ENCODE results near the gene ANTXR1. TPM values are rescaled to one million over a fixed set of nuclear protein-coding genes. Genes with fewer than 3 reads are reported as not detected.
A peak's percentile ranks its signal among the peaks of the same experiment; 100 is the strongest.

The ANTXR1 gene
- 19.4 and 30.8 TPM in 2 replicates for total RNA-seq (2014; rRNA removed; shearing (Covaris generic))

DNA sequence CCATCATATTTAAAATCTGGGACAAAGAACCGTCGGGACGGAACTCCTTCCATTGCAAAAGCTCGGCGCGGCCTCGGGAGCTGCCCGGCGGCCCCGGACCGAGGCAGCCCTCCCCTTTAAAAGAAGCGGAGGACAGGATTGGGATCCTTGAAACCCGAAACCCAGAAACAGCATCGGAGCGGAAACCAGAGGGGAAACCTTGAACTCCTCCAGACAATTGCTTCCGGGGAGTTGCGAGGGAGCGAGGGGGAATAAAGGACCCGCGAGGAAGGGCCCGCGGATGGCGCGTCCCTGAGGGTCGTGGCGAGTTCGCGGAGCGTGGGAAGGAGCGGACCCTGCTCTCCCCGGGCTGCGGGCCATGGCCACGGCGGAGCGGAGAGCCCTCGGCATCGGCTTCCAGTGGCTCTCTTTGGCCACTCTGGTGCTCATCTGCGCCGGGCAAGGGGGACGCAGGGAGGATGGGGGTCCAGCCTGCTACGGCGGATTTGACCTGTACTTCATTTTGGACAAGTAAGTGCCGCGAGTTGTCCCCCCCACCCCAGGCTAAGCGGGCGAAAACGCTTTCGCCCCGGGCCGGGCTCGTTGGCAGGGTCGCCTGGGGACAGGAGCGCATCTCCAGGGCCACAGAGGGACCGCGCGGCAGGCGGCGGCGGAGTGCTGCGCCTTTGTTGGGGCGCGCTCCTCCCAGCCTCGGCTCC lies at the start of gene ANTXR1:
TSS of gene ANTXR1 (plus strand) at position 38 of the 698 bp plus-strand sequence. CDS start at position 359, 321 bp downstream.
- peak; percentile 68 to 89 for DNase-seq (ENCODE audit: low read depth in 1 of 2, low spot score in 2 of 2)
- Histone ChIP-seq H3K27ac (peak within 1 kb of the TSS; percentile 40), H3K4me3 (peak within 1 kb of the TSS; percentile 80), H3K27me3 (replicated peaks) (no peaks in the 10 kb centered on the region), H3K4me1 (replicated peaks) (peaks cover 20% of the 10 kb centered on the region), H3K9me3 (replicated peaks) (no peaks in the 10 kb centered on the region), H3K36me3 (peaks cover 6% of the 10 kb centered on the region)

DNA sequence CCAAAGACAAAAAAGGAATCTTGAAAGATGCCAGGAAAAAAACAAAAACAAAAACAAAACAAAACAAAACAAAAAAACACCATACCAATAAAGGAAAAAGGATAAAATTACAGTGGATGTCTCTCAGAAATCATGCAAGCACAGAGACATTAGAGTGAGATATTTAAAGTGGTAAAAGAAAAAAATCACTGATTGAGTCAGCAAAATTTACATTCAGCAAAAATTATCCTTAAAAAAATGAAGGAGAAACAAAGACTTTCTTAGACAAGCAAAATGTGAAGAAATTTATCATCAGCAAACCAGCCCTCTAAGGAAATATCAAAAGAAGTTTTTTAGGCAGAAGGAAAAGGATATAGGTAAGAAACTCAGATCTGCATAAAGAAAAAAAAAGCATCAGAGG lies 48.7 kb upstream of the ANTXR1 start:
- Histone ChIP-seq H3K27me3 (replicated peaks) (no peaks in the 10 kb centered on the region), H3K4me1 (replicated peaks) (no peaks in the 10 kb centered on the region), H3K9me3 (replicated peaks) (no peaks in the 10 kb centered on the region), H3K27ac (no peak overlapping the region), H3K36me3 (no peaks in the 10 kb centered on the region), H3K4me3 (no peak overlapping the region)
- no peak for DNase-seq (ENCODE audit: low read depth in 1 of 2, low spot score in 2 of 2)

DNA sequence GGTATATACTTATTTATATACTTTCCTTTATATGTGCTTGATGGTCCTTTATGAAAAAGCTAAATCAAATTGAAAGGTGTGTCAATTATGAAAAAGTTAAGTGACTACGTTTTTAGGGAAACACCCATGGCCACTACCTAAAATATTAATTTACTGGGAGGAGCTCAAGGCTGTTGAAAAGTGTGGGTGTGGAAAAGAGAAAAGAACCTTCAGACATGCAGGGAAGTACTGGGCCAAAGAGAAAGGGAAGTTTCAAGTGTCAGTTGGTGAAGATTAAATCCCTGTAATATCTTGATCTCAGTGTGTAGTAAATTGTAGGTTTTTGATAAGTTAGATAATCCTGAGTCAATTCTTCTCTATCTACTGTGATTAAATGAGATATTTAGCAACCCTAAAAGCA lies 44.8 kb upstream of the ANTXR1 start:
- no peak for DNase-seq (ENCODE audit: low read depth in 1 of 2, low spot score in 2 of 2)
- no peak overlapping the region for H3K27ac ChIP-seq
- peaks cover 24% of the 10 kb centered on the region for H3K4me1 ChIP-seq (replicated peaks)
- no peaks in the 10 kb centered on the region for H3K27me3 ChIP-seq (replicated peaks)
- no peaks in the 10 kb centered on the region for H3K36me3 ChIP-seq
- no peak overlapping the region for H3K4me3 ChIP-seq
- H3K9me3 ChIP-seq (replicated peaks) = no peaks in the 10 kb centered on the region

DNA sequence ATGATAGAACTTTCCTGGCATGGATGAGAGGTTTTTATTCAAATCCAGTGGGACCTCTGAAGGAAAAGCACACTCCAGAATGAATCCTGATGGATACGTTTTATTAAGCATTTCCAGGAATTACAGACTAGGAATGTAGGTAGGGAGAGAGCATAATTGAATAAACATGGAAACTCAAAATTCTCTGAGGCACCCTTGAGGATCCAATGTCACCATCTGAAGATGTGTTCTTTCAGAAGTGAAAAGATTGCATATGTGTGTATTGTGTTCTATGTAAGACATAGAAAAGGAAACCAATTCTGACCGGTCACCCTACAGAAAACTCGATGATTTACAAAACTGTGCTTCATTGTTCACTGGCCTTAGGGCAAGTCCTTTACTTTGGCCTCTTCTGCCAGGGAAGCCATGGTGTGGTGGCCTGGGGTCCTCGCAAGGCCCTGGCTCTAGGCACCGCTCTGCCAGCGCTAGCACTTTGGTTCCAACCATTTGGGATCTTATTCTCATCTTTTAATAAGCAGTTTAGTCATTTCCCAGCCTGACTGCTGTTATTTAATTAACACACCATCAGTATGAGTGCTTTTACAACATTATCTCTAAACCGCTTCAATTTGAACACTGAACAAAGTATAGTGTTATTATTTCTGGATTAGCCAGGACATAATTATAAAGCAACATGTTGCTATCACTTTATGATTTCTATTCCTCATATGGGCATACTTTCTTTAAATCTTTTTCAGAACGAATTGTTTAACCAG lies 43.1 kb upstream of the ANTXR1 start:
- no peak overlapping the region for H3K27ac ChIP-seq
- no peak for DNase-seq (ENCODE audit: low read depth in 1 of 2, low spot score in 2 of 2)

DNA sequence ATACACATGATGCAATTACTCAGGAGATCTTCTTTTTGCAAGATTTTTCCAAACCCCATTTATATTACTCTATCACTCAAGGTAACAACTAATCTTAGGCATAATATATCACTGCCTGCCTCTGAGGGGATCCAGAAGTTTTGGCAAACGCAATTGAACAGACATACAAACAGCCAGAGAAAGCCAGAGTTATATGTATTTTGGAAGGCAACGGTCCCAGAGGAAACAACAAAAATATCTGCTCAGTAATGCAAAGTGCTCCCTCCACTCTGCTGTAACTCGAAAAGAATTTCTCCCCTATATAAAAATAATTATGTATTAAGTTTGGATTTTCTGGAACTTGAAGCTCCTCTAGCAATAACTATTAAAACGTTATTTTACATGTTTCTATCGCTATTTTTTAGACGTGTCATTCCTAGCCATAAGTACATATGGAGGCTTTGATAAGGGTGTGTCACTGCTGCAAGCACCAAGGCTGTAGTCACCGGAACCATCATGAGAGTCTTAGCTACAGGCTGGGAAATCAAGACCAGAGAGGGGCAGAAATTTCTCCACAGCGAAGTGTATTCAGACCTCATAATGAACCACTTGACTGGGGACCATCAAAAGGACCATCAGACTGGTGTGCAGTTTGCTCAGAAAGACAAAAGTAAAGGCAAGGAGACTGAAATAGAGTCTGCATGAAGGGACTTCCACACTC lies 42.3 kb upstream of the ANTXR1 start:
- Histone ChIP-seq H3K27me3 (replicated peaks) (no peaks in the 10 kb centered on the region), H3K4me1 (replicated peaks) (peaks cover 24% of the 10 kb centered on the region), H3K27ac (peak overlapping the region; percentile 96), H3K9me3 (replicated peaks) (no peaks in the 10 kb centered on the region), H3K4me3 (no peak overlapping the region), H3K36me3 (no peaks in the 10 kb centered on the region)
- DNase-seq (ENCODE audit: low read depth in 1 of 2, low spot score in 2 of 2) = no peak

More for the DNA sequence above, 43.1 kb upstream of the ANTXR1 start:
- Histone ChIP-seq H3K4me3 (no peak overlapping the region), H3K27me3 (replicated peaks) (no peaks in the 10 kb centered on the region), H3K9me3 (replicated peaks) (no peaks in the 10 kb centered on the region), H3K4me1 (replicated peaks) (peaks cover 24% of the 10 kb centered on the region), H3K36me3 (no peaks in the 10 kb centered on the region)

DNA sequence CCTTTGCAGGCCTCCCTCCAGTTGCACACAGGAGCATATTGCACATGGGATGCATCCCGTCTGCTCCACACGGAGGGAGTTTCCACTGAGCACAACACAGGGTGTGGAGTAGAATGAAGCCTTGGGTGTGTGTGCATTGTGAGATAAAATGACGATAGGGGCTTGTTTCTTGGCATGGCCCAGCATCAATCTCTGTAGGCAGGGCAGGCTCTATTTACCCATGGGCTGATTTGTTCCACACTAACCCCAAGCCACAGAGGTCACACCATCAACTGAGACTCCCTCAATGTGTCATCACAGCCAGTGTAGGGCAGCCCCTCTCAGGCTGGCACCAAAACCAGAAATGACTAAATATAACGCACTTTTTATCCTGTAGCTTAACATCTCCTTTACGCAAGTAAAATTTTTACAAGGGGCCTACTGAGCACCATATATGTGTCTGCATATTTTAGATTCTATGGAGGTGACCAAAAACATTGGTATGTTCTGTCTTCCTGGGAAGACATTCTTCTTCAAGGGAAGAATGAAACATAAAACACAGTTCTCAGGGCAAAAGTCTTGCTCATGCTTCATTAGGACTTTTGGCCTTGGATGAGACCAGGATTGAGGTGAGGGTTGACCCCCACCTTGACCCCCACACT lies 41.3 kb upstream of the ANTXR1 start:
- Histone ChIP-seq H3K27ac (peak overlapping the region; percentile 96), H3K27me3 (replicated peaks) (no peaks in the 10 kb centered on the region), H3K4me1 (replicated peaks) (peaks cover 24% of the 10 kb centered on the region), H3K36me3 (no peaks in the 10 kb centered on the region), H3K9me3 (replicated peaks) (no peaks in the 10 kb centered on the region), H3K4me3 (no peak overlapping the region)
- DNase-seq (ENCODE audit: low read depth in 1 of 2, low spot score in 2 of 2) = peak; percentile 83 to 94

DNA sequence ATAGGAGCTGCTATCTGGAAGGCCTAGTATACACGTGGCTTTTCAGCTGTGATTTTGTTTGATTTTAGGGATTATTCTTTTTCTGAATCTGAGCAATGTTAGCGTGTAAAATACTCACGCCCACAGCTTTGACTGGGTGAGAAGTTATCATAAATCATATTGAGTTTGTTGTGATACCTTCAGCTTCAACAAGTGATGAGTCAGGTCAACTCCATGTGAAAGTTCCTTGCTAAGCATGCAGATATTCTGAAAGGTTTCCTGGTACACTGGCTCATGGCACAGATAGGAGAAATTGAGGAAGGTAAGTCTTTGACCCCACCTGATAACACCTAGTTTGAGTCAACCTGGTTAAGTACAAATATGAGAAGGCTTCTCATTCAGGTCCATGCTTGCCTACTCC lies 38.7 kb upstream of the ANTXR1 start, which contains the start of gene GKN1:
TSS of gene GKN1 (plus strand) at position 386 of the 400 bp plus-strand sequence. CDS start 42 bp downstream, outside the sequence.
- Histone ChIP-seq H3K27ac (no peak within 1 kb of the TSS), H3K36me3 (no peaks in the 10 kb centered on the region), H3K9me3 (replicated peaks) (no peaks in the 10 kb centered on the region), H3K4me3 (no peak within 1 kb of the TSS), H3K27me3 (replicated peaks) (no peaks in the 10 kb centered on the region), H3K4me1 (replicated peaks) (peaks cover 24% of the 10 kb centered on the region)
- no peak for DNase-seq (ENCODE audit: low read depth in 1 of 2, low spot score in 2 of 2)

DNA sequence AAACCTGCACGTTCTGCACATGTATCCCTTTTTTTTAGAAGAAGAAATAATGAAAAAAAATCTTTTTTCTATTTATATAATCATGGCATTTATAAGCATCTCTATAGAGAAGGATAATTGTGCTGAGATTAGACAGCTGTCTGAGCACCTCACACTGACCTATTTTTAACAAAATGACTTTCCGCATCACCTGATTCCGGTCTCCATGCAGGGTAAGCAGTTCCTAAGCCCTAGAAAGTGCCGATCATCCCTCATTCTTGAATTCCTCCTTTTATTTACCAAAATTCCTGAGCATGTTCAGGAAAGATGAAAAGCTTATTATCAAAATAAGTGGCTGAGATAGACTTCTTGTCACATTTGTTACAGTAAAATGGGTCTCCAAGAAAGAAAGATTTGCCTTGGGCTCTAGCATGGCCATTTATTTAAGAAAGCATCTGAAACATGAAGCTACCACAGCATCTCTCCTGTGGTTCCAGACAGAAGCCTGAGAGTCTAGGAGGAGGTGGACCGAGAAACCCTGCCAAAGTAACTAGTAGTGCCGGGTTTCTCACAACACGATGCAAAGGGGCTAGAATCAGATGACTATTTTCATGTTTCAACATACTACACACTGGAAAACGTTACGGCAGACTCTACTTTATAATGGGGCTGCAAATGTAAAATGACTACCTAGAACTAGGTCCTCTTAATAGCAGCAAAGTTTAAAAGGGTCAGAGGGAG lies 37.9 kb upstream of the ANTXR1 start:
- Histone ChIP-seq H3K9me3 (replicated peaks) (no peaks in the 10 kb centered on the region), H3K27me3 (replicated peaks) (no peaks in the 10 kb centered on the region), H3K36me3 (no peaks in the 10 kb centered on the region), H3K4me1 (replicated peaks) (peaks cover 24% of the 10 kb centered on the region), H3K4me3 (no peak overlapping the region), H3K27ac (no peak overlapping the region)
- no peak for DNase-seq (ENCODE audit: low read depth in 1 of 2, low spot score in 2 of 2)

DNA sequence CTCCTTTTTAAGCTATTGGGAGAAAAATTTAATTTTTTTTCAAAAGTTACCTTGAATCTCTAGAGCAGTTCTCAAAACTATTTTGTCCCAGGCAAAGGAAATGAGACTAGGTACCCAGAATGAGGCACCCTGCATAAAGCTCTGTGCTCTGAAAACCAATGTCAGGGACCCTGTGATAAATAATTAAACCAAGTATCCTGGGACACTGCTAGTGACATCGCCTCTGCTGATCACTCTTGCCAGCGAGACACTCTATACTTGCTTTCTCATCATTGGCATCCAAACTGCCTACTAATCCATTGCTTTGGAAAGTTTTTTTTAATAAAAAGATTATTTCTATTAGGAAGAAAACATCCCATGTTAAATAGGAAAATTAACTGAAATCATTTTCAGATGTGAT lies 37.1 kb upstream of the ANTXR1 start:
- Histone ChIP-seq H3K27ac (no peak overlapping the region), H3K36me3 (no peaks in the 10 kb centered on the region), H3K27me3 (replicated peaks) (no peaks in the 10 kb centered on the region), H3K4me3 (no peak overlapping the region), H3K4me1 (replicated peaks) (peaks cover 23% of the 10 kb centered on the region), H3K9me3 (replicated peaks) (no peaks in the 10 kb centered on the region)
- no peak for DNase-seq (ENCODE audit: low read depth in 1 of 2, low spot score in 2 of 2)

DNA sequence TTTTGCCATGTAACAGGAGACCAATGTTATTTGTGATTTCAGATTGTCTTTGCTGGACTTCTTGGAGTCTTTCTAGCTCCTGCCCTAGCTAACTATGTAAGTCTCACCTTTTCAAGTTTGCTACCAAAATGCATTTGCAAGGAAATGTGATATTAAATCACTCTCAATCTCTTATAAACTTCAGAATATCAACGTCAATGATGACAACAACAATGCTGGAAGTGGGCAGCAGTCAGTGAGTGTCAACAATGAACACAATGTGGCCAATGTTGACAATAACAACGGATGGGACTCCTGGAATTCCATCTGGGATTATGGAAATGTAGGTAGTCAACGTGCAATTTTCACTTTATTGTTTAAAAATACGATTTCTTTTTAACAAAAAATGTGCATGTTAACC lies 35.5 kb upstream of the ANTXR1 start:
- no peak overlapping the region for H3K4me3 ChIP-seq
- H3K27ac ChIP-seq = no peak overlapping the region
- DNase-seq (ENCODE audit: low read depth in 1 of 2, low spot score in 2 of 2) = no peak
- peaks cover 6% of the 10 kb centered on the region for H3K4me1 ChIP-seq (replicated peaks)
- H3K36me3 ChIP-seq = no peaks in the 10 kb centered on the region
- no peaks in the 10 kb centered on the region for H3K27me3 ChIP-seq (replicated peaks)
- H3K9me3 ChIP-seq (replicated peaks) = no peaks in the 10 kb centered on the region

DNA sequence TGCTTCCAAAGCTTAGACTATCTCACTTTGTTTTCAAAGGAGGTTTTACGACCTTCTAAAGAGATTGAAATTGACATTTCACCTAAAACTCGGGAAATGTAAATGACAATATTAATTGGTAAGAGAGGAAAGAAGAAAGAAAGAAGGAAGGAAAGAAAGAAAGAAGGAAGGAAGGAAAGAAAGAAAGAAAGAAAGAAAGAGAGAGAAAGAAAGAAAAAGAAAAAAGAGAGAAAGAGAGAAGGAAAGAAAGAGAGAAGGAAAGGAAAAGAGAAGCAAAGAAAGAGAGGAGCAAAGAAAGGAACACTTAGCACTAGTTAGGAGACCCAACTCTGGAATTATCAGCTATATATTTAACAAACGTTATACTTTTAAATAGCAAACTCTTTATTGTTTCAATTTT lies 34.9 kb upstream of the ANTXR1 start:
- Histone ChIP-seq H3K4me1 (replicated peaks) (peaks cover under 1% of the 10 kb centered on the region; the same call in 1 of the 2 replicates), H3K9me3 (replicated peaks) (no peaks in the 10 kb centered on the region), H3K27me3 (replicated peaks) (no peaks in the 10 kb centered on the region; the same call in 1 of the 2 replicates), H3K27ac (no peak overlapping the region), H3K36me3 (no peaks in the 10 kb centered on the region), H3K4me3 (no peak overlapping the region)
- DNase-seq (ENCODE audit: low read depth in 1 of 2, low spot score in 2 of 2) = no peak

DNA sequence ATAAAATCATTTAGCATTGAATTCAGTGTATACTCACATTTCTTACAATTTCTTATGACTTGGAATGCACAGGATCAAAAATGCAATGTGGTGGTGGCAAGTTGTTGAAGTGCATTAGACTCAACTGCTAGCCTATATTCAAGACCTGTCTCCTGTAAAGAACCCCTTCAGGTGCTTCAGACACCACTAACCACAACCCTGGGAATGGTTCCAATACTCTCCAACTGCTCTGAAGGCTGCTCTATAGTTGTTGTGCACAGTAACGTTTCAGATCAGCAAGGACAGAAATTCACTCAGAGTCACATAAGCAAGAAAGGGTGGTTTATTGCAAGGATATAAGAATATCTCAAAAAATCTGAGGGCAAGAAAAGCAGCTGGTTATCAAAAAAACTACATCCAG lies 32.0 kb upstream of the ANTXR1 start:
- DNase-seq (ENCODE audit: low read depth in 1 of 2, low spot score in 2 of 2) = no peak
- no peaks in the 10 kb centered on the region for H3K36me3 ChIP-seq
- no peak overlapping the region for H3K27ac ChIP-seq
- H3K9me3 ChIP-seq (replicated peaks) = no peaks in the 10 kb centered on the region
- H3K27me3 ChIP-seq (replicated peaks) = no peaks in the 10 kb centered on the region; the same call in 1 of the 2 replicates
- no peaks in the 10 kb centered on the region for H3K4me1 ChIP-seq (replicated peaks)
- H3K4me3 ChIP-seq = no peak overlapping the region

DNA sequence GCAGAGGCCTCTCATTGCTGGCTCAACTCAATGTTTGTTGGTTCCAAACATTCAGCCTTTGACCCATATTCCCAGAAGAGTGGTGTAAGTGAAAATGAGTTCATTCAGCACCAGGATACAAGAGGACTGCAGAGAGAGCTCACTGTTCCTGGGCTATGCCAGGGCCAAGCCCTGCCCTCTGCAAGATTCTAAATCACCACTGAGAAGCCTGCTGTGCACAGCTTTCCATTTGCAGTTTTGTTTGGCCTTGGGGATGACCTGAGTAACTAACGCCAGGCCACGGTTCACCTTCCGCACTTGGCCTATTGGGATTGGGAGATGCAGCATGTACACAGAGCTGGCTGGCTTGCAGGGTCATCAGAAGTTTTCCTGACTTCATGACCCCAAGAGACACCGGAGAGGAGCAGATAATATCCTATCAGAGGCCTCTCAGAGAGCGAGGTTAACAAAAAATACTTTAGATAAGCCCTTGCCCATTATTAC lies 25.9 kb upstream of the ANTXR1 start:
- H3K9me3 ChIP-seq (replicated peaks) = no peaks in the 10 kb centered on the region
- no peak overlapping the region for H3K27ac ChIP-seq
- H3K4me1 ChIP-seq (replicated peaks) = no peaks in the 10 kb centered on the region
- no peaks in the 10 kb centered on the region for H3K36me3 ChIP-seq
- no peak for DNase-seq (ENCODE audit: low read depth in 1 of 2, low spot score in 2 of 2)
- H3K27me3 ChIP-seq (replicated peaks) = no peaks in the 10 kb centered on the region; the same call in 1 of the 2 replicates
- H3K4me3 ChIP-seq = no peak overlapping the region
